Umbilical cord (tissue), 2 donors: ENCODE data around the gene SMIM36. TPM values are rescaled to one million over a fixed set of nuclear protein-coding genes. Genes with fewer than 3 reads are reported as not detected.
"Not testable (repeated sequence)": the region's sequence is repeated elsewhere in the genome, so short reads cannot be mapped to it uniquely, and the experiment has no call there.

Experiments used
- DNase-seq: peaks from one replicate; pipeline ENCODE4 v3.0.0-alpha.2; 2015; ENCODE audit warnings: low spot score
- total RNA-seq: library from RNA; depleted of rRNA; stranded (reverse); fragments of >200 nt; gene quantifications from one replicate; pipeline ENCODE4 v1.2.3, GENCODE V29; 2014; ENCODE audit warnings: low replicate concordance; ENCODE audit not compliant: insufficient read depth

Gene SMIM36
- total RNA-seq, 1 donor from 2014 or later: 1.9 TPM

- DNase-seq: not testable (repeated sequence)
Measured at GRCh38 chr17:55507669-55508068, 3.6 kb downstream of the SMIM36 start.

- not testable (repeated sequence) for DNase-seq
Measured at GRCh38 chr17:55501626-55502025, 9.6 kb downstream of the SMIM36 start.

DNA sequence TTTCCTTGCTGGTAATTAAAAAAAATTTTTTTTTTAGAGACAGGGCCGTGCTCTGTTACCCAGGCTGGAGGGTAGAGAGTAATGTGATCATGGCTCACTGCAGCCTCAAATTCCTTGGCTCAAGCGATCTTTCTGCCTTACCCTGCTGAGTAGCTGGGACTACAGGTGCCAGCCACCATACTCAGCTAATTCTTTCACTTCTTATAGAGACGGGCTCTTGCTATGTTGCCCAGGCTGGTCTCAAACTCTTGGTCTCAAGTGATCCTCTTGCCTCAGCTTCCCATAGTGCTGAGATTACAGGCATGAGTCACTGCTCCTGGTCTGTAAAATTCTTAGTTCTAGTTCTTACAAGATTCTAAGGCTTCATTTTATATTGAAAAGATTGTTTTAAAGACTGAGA lies 11.1 kb downstream of the SMIM36 start:
- DNase-seq: no peak

DNA sequence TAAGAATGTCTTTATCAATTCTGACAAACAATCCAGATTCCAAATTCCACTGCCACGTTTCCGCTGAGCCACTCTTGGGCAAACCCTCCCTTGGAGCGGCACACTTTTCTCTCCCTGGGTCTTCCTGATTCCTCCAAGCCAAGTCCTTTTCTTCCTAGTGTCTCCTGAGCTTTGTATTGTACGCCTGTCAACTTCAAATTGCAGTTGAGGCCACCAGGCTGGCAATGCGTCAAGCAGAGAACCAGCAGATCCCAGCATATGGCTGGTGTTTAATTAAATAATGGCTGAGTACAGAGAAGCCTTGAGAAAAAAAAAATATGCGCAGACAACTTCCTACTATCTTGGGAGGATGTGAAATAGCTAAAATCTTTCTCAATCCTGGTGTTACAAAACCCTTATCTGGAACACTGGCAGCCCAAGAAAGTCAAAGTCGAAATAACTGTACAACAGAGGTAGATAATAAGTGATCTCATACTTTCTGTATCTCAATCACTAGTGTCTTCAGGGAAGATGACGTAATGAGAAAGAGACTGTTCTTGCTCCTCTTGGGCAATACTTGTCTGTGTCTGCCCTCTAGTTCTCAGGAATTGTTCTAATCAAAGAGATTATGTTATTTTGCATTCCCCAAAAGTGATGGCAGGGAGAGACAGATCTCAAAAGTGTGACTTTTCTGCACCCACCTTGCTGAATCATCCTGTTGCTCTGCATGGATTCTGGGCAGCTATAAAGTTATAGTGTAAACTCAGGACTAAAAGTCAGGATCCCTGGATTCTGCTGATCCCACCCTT lies 15.0 kb downstream of the SMIM36 start:
- DNase-seq: peak; percentile 72

GRCh38 chr17:55495239-55495638 lies 16.0 kb downstream of the SMIM36 start:
- DNase-seq: no peak

DNA sequence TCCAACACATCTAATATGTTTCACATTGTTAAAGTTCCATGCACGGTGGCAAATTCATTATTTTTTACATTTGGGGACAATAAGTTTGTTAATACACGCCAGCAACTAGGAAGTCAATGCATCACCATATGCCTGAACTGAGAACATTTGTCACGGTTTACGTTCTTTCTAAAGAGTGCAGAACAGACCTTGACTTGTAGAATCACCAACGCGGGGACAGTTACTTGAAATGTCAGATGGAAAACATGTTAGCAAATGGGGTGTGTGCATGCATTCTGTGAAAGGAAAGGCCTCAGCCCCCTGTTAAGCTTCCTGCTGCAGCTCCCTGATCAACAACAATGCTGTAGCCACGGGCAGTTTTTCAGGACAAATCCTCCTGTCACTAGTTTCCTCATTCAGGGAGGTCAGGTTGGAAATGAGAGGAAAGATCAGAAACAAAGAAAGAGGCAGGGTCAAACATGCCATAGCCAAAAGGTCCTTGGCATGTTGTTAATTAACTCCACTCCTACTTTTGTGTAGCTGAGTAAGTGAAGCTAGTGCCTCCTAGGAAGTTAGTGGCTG lies 18.4 kb downstream of the SMIM36 start:
- no peak for DNase-seq

GRCh38 chr17:55490376-55490775 lies 20.9 kb downstream of the SMIM36 start:
- no peak for DNase-seq

DNA sequence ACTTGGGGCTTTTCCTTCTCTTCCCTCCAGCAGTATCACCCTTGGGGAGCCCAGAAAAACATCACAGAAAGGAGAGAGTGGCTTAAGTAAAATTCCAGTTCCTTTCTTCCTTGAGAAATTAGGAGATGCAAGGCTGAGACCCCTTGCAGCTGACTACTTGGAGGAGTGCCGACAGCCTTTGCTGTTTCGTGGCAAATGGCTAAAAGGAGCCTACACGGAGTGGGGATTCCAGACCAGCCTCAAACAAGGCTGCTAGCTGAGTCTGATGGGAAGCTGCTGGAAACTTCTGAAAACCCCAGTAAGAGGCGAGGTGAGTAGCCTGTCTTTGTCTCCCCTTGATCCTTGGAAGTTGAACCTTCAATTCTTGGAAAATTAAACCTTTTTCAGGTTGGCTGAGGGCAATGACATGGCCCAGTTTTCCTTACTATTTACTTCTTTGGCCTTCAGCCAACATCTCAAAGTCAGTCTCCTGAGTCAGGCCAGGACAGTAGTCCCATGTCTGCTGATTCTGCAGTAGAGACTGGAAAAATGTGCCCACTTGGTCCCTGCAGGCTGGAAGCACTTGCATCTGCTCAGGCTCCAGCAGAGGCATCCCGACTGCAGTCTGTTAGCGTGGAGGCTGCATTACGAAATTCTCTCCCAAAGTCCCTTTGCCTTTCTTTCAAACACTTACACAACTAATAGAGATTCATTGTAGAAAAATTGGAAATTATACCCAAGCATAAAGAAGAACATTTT lies 23.4 kb downstream of the SMIM36 start:
- peak; percentile 17 for DNase-seq

- no peak for DNase-seq
Measured at GRCh38 chr17:55484575-55484974, 26.7 kb downstream of the SMIM36 start.

GRCh38 chr17:55482591-55483389 lies 28.5 kb downstream of the SMIM36 start:
- DNase-seq: no peak

GRCh38 chr17:55480631-55481315 lies 30.5 kb downstream of the SMIM36 start:
- DNase-seq: no peak

DNA sequence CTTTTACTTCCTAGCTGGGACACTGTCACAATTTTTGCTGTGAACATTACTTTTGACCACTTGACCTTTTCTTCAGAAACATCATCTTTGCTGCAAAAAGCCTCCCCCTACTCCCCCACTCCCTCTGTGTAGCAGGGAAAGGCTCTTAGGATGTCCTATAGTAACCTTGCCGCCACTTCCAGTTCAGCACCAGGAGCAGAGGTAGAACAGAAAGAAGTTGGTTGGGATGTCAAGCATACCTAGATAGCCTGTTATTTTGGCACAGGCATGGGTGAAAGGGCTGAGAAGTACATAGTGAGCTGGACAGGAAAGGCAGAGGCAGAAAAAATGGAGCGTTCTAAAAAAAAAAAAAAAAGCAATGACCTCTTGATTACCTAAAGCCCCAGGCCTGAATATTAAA lies 31.3 kb downstream of the SMIM36 start:
- no peak for DNase-seq

GRCh38 chr17:55478971-55479370 lies 32.3 kb downstream of the SMIM36 start:
- no peak for DNase-seq

DNA sequence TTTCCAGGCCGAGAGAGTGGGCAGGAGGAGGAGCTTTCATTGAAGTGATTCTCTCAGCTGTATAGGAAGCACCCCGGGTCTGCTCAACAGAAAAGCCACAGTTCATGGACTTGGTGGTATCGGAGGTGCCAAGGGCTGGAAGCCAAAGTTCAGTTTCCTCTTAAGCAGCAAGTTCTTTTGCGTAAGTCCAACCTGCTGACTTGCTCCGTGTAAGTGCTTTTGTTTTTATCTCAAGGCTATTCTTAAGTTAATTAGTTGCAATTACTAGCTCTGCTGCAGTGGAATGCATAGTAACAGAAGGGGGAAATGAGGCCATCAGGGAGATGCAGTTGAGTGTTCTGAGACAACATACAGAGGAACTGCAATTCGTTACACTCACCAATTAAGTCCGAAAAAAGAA lies 44.6 kb downstream of the SMIM36 start:
- no peak for DNase-seq

- DNase-seq: not testable (repeated sequence)
Measured at GRCh38 chr17:55465771-55466170, 45.5 kb downstream of the SMIM36 start.

GRCh38 chr17:55463600-55463999 lies 47.7 kb downstream of the SMIM36 start:
- DNase-seq: no peak

DNA sequence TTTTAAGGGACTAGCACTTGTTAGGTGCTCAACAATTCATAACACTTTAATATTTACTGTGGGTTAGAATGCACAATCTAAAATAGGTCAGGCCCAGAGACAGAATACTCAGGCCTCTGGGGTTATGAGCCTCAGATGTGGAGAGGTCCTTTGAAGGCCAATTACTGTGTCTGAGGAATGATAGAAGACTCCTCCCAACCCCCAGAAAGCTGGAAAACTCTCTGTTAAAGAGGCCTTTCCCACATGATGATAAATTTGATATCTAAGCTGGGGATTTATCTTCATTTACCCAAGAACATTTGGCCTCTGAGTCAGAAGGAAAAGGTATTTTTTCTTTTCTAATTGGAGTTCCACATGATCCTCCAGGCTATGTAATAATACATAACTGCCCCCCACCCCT lies 48.5 kb downstream of the SMIM36 start:
- DNase-seq: peak; percentile 74

- DNase-seq: no peak
Measured at GRCh38 chr17:55462234-55462633, 49.0 kb downstream of the SMIM36 start.

GRCh38 chr17:55458978-55459377 lies 52.3 kb downstream of the SMIM36 start:
- DNase-seq: no peak

- DNase-seq: no peak
Measured at GRCh38 chr17:55458287-55458900, 52.9 kb downstream of the SMIM36 start.
